HepG2 (cell line): ENCODE results near the gene PID1. TPM values are rescaled to one million over a fixed set of nuclear protein-coding genes. Genes with fewer than 3 reads are reported as not detected.

ENCODE experiments used
- ATAC-seq: fragments of 200-7000 bp; cut with Tn5 transposase; 3 replicates; pipeline ENCODE4 v1.9.1; 2020; ENCODE audit warnings: mild to moderate bottlenecking, moderate library complexity
- BruUV-seq: library from RNA; stranded (reverse); fragments of 400-500 nt; replicated peaks from 2 replicates; lab custom pipeline; 2021; lab: Mats Ljungman, UMichigan
- CTCF ChIA-PET: fragments of 300-600 bp; formaldehyde crosslinking; extraction: SDS; loops from one replicate; lab custom pipeline; 2021; ENCODE audit warnings: low total read pairs, inconsistent platforms, low intra/inter-chr PET ratio; lab: Yijun Ruan, JAX
- POLR2A ChIA-PET: fragments of 350-600 bp; sonication (Branson Sonifier 250); formaldehyde crosslinking; loops from one replicate; lab custom pipeline; 2020; ENCODE audit warnings: antibody characterized with exemption, inconsistent platforms; lab: Yijun Ruan, JAX
- DNase-seq: peaks from one replicate; pipeline ENCODE4 v3.0.0-alpha.2; 2015; ENCODE audit warnings: low spot score
- FAIRE-seq: peaks from 3 replicates; lab custom pipeline; 2011; peaks lifted over from hg19 to GRCh38; lab: Jason Lieb, UNC
- H2AFZ ChIP-seq: one replicate; pipeline ENCODE4 v1.6.1; 2011; ENCODE audit warnings: low read length, inconsistent platforms
- H3K27ac ChIP-seq: fragments of 300-600 bp; 3 replicates; pipeline ENCODE4 v1.8.0; 2011; ENCODE audit warnings: mixed run types, mild to moderate bottlenecking, mixed read lengths, low read length, inconsistent platforms; ENCODE audit not compliant: insufficient read depth; ENCODE audit errors: extremely low read length
- H3K27me3 ChIP-seq, 2 experiments: fragments of 200-600 bp in 1 of 2; 2 replicates in 1 of 2; 3 replicates in 1 of 2; pipeline versions ENCODE4 v1.6.0 to v1.8.0; 2011; ENCODE audit warnings: low read length in 2 of 2, mild to moderate bottlenecking in 2 of 2, moderate library complexity in 2 of 2, inconsistent platforms in 1 of 2; ENCODE audit not compliant: insufficient read depth in 2 of 2, control insufficient read depth in 1 of 2
- H3K36me3 ChIP-seq, 2 experiments: fragments of 200-600 bp in 1 of 2; replicated peaks in 1 of 2; 2 replicates in 1 of 2; 3 replicates in 1 of 2; pipeline versions ENCODE4 v1.5.1 to v1.8.0; 2011; ENCODE audit warnings: low read length in 2 of 2, inconsistent platforms in 1 of 2; ENCODE audit not compliant: insufficient read depth in 2 of 2, control insufficient read depth in 1 of 2
- H3K4me1 ChIP-seq: 2 replicates; pipeline ENCODE4 v1.5.1; 2012; ENCODE audit warnings: low read length, inconsistent platforms; ENCODE audit not compliant: insufficient read depth
- H3K4me2 ChIP-seq: 2 replicates; pipeline ENCODE4 v1.6.0; 2011; ENCODE audit warnings: low read depth, low read length, inconsistent platforms
- H3K4me3 ChIP-seq, 3 experiments: fragments of 200-600 bp in 1 of 3; sonication (generic), shearing (Covaris generic) in 1 of 3; replicated peaks in 1 of 3; 2 replicates each; pipeline ENCODE4 v1.5.1; 2011 to 2016; ENCODE audit warnings: low read length in 3 of 3, inconsistent platforms in 2 of 3, low read depth in 2 of 3, mild to moderate bottlenecking in 2 of 3, control low read depth in 1 of 3, mixed read lengths in 1 of 3; ENCODE audit not compliant: insufficient read depth in 1 of 3
- H3K79me2 ChIP-seq: one replicate; pipeline ENCODE4 v1.6.1; 2011; ENCODE audit warnings: low read length, inconsistent platforms; ENCODE audit not compliant: insufficient read depth
- H3K9ac ChIP-seq: 2 replicates; pipeline ENCODE4 v1.6.0; 2011; ENCODE audit warnings: mild to moderate bottlenecking, low read depth, low read length, inconsistent platforms; ENCODE audit not compliant: insufficient read depth
- H3K9me3 ChIP-seq: 2 replicates; pipeline ENCODE4 v1.5.1; 2012; ENCODE audit warnings: mild to moderate bottlenecking, low read length
- H4K20me1 ChIP-seq: 2 replicates; pipeline ENCODE4 v1.6.0; 2011; ENCODE audit warnings: inconsistent platforms, mild to moderate bottlenecking, low read length, moderate library complexity; ENCODE audit not compliant: insufficient read depth
- CAMTA2 ChIP-seq: sonication (generic); formaldehyde crosslinking; IDR thresholded peaks from 2 replicates; pipeline ENCODE4 v1.4.0; 2020; ENCODE audit warnings: mild to moderate bottlenecking, missing genetic modification reagents, borderline replicate concordance
- HDAC1 ChIP-seq: sonication (generic); formaldehyde crosslinking; IDR thresholded peaks from 2 replicates; pipeline ENCODE4 v1.5.1; 2020; ENCODE audit warnings: mild to moderate bottlenecking, missing genetic modification reagents
- MAFF ChIP-seq: IDR thresholded peaks from 2 replicates; pipeline ENCODE4 v1.6.1; 2011; ENCODE audit warnings: low read depth, low read length, improper control_type of control experiment
- MAFK ChIP-seq, 2 experiments: IDR thresholded peaks in 1 of 2; conservative IDR thresholded peaks in 1 of 2; 2 replicates each; pipeline ENCODE4 v1.6.1; 2011; ENCODE audit warnings: improper control_type of control experiment in 2 of 2, low read length in 2 of 2
- PHF8 ChIP-seq: sonication (generic); formaldehyde crosslinking; IDR thresholded peaks from 2 replicates; pipeline ENCODE4 v1.5.0; 2020; ENCODE audit warnings: missing genetic modification reagents
- ZNF710 ChIP-seq: sonication (generic); formaldehyde crosslinking; IDR thresholded peaks from 2 replicates; pipeline ENCODE4 v1.5.0; 2020; ENCODE audit warnings: mild to moderate bottlenecking, missing genetic modification reagents, borderline replicate concordance
- WGBS: methylation state at CpG from one replicate; pipeline ENCODE4 v1.1.6; 2017; ENCODE audit warnings: low lambda C conversion rate; 5-methylcytosine and 5-hydroxymethylcytosine counted together
- in situ Hi-C: cut with HindIII; loops from 2 replicates; pipeline ENCODE4 v1.10.0; 2017; ENCODE audit warnings: low pct_unique_long_range_greater_than_20kb; ENCODE audit not compliant: extremely low pct_ligation_motif_present
- intact Hi-C: fragments of 100-400 bp; cut with micrococcal nuclease; formaldehyde crosslinking; loops from one replicate; pipeline ENCODE4 v1.10.0; 2022; ENCODE audit not compliant: unreplicated experiment
- polyA plus RNA-seq, 8 experiments: library from polyadenylated mRNA; depleted of rRNA in 3 of 8; stranded (reverse) in 7 of 8; unstranded in 1 of 8; fragments of >200 nt; fragmentation: Illumina TruSeq in 4 of 8; extraction: Trizol in 4 of 8; gene quantifications; 2 replicates each; pipeline versions ENCODE4 v1.2.1 to v1.2.3, GENCODE V29; 2011 to 2016; ENCODE audit warnings: low read depth in 4 of 8, missing spikeins in 1 of 8, mixed read lengths in 1 of 8; ENCODE audit not compliant: insufficient read depth in 1 of 8
- total RNA-seq, 5 experiments: library from RNA; depleted of rRNA; stranded (reverse); fragments of >200 nt; fragmentation: Illumina TruSeq; extraction: Trizol; gene quantifications; 2 replicates each; pipeline ENCODE4 v1.2.3, GENCODE V29; 2016; ENCODE audit warnings: low read depth in 1 of 5
- TF ChIP-seq, protein P1 (sequence below): sonication (generic); formaldehyde crosslinking; conservative IDR thresholded peaks from 2 replicates; pipeline ENCODE4 v1.5.0; 2020; ENCODE audit warnings: missing genetic modification reagents

Gene PID1
- total and polyA plus RNA-seq, 2 of the 13 experiments (the other 11 are each of a cell fraction or from before 2014, with no cell fraction given) = 0.15 to 0.18 TPM

DNA sequence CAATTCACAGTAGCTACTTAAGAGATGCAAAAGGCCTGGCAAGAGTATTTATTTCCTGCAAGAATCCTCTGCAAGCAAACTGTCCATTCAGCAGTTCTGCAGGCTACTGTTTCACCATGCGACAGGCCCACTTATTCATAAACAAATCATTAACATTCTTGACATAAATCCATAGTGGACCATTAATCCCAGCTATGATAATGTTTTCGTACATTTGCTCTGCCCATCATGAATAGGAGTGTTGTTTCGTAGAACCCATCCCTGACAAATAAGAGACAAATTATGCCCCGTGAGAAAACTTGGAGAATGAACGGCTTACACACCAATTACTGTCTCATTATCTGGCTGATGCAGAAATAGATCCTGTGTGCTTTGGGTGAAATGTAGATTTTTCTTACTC, 65.4 kb downstream of the PID1 start:
- ChIA-PET CTCF (no interaction called here), POLR2A (no interaction called here)
- no peaks in the 10 kb centered on the region for H3K4me1 ChIP-seq
- intact Hi-C loops (no loop called here), in situ Hi-C loops (no loop called here)
- H3K4me3 ChIP-seq = no peak overlapping the region
- H3K27ac ChIP-seq = no peak overlapping the region
- no peak for DNase-seq
- no peak for FAIRE-seq
- no peaks in the 10 kb centered on the region for H4K20me1 ChIP-seq
- no peaks in the 10 kb centered on the region for H3K36me3 ChIP-seq
- no peaks in the 10 kb centered on the region for H3K27me3 ChIP-seq
- no peak overlapping the region for H3K9ac ChIP-seq
- no peak overlapping the region for H3K4me2 ChIP-seq
- H2AFZ ChIP-seq = no peak overlapping the region
- H3K9me3 ChIP-seq = peaks cover 97% of the 10 kb centered on the region
- no peaks in the 10 kb centered on the region for H3K79me2 ChIP-seq
- no TSS peak for BruUV-seq
- ATAC-seq = no peak
- WGBS = 73% methylated on average over 5 of the region's 5 CpGs
- peak; percentile 59 to 77; a peak in 3 of 4 replicates for TF ChIP-seq MAFK (conservative IDR thresholded peaks at IDR 0.05 in 1 of 2, IDR thresholded peaks at IDR 0.05 in 1 of 2; ENCODE audit: low read length in 2 of 2)
- no peak for TF ChIP-seq CAMTA2 (CRISPR knock-in tag)
- peak; percentile 60; the same call in 1 of the 2 replicates for TF ChIP-seq MAFF

- no peak for ATAC-seq
- H3K4me2 ChIP-seq = no peak overlapping the region
- H3K79me2 ChIP-seq = no peaks in the 10 kb centered on the region
- FAIRE-seq = no peak
- no peaks in the 10 kb centered on the region for H4K20me1 ChIP-seq
- no peak overlapping the region for H3K9ac ChIP-seq
- 72% methylated on average over 1 of the region's 1 CpG for WGBS
- H2AFZ ChIP-seq = no peak overlapping the region
- no TSS peak for BruUV-seq
- no peaks in the 10 kb centered on the region for H3K36me3 ChIP-seq
- no peaks in the 10 kb centered on the region for H3K27me3 ChIP-seq
- CTCF ChIA-PET = no interaction called here
- H3K4me1 ChIP-seq = no peaks in the 10 kb centered on the region
- POLR2A ChIA-PET = no interaction called here
- in situ Hi-C loops (no loop called here), intact Hi-C loops (no loop called here)
- no peak overlapping the region for H3K27ac ChIP-seq
- H3K4me3 ChIP-seq = no peak overlapping the region
- no peak for TF ChIP-seq HDAC1 (CRISPR knock-in tag)
- no peak for TF ChIP-seq PHF8
- no peak for TF ChIP-seq ZNF710
- TF ChIP-seq, protein P1, sequence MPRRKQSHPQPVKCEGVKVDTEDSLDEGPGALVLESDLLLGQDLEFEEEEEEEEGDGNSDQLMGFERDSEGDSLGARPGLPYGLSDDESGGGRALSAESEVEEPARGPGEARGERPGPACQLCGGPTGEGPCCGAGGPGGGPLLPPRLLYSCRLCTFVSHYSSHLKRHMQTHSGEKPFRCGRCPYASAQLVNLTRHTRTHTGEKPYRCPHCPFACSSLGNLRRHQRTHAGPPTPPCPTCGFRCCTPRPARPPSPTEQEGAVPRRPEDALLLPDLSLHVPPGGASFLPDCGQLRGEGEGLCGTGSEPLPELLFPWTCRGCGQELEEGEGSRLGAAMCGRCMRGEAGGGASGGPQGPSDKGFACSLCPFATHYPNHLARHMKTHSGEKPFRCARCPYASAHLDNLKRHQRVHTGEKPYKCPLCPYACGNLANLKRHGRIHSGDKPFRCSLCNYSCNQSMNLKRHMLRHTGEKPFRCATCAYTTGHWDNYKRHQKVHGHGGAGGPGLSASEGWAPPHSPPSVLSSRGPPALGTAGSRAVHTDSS = no peak
- H3K9me3 ChIP-seq = peaks cover 95% of the 10 kb centered on the region
- no peak for DNase-seq
Measured at GRCh38 chr2:229202646-229203045, 68.4 kb downstream of the PID1 start.
